K562 (cell line): ENCODE results near the gene HAT1. TPM values are rescaled to one million over a fixed set of nuclear protein-coding genes. Genes with fewer than 3 reads are reported as not detected.

Experiments used
- ATAC-seq: fragments of 200-7000 bp; cut with Tn5 transposase; 3 replicates; pipeline ENCODE4 v1.9.1; 2020; ENCODE audit warnings: moderate library complexity
- BruUV-seq: library from RNA; stranded (reverse); fragments of 400-500 nt; replicated peaks from 2 replicates; lab custom pipeline; 2021; lab: Mats Ljungman, UMichigan
- CTCF ChIA-PET: fragments of 300-600 bp; formaldehyde crosslinking; extraction: SDS; loops from one replicate; lab custom pipeline; 2021; ENCODE audit warnings: low intra/inter-chr PET ratio; lab: Yijun Ruan, JAX
- POLR2A ChIA-PET: fragments of 300-600, 350-650 bp; sonication (Branson Sonifier 250); formaldehyde crosslinking; extraction: SDS; loops from one replicate; lab custom pipeline; 2021; ENCODE audit warnings: antibody characterized with exemption, inconsistent platforms; lab: Yijun Ruan, JAX
- DNase-seq, 4 experiments: peaks; one replicate each; pipeline versions ENCODE4 v3.0.0 to v3.0.0-alpha.2; 2011 to 2018; ENCODE audit warnings: low spot score in 3 of 4, mixed read lengths in 3 of 4; ENCODE audit errors: extremely low read depth in 1 of 4
- FAIRE-seq: peaks from 2 replicates; lab custom pipeline; 2011; peaks lifted over from hg19 to GRCh38; lab: Jason Lieb, UNC
- H2AFZ ChIP-seq: 2 replicates; pipeline ENCODE4 v1.6.0; 2011; ENCODE audit warnings: low read depth, low read length, control low read depth, inconsistent platforms
- H3K27ac ChIP-seq: fragments of 200-600 bp; 3 replicates; pipeline ENCODE4 v1.8.0; 2011; ENCODE audit warnings: low read depth, mild to moderate bottlenecking, control low read depth, inconsistent platforms, low read length, moderate library complexity, mixed read lengths; ENCODE audit errors: extremely low read depth
- H3K27me3 ChIP-seq, 2 experiments: fragments of 300-600 bp in 1 of 2; 2 replicates in 1 of 2; 3 replicates in 1 of 2; pipeline versions ENCODE4 v1.6.0 to v1.8.0; 2011; ENCODE audit warnings: inconsistent platforms in 2 of 2, low read length in 2 of 2, mild to moderate bottlenecking in 1 of 2, mixed read lengths in 1 of 2, moderate library complexity in 1 of 2; ENCODE audit not compliant: control insufficient read depth in 2 of 2, insufficient read depth in 2 of 2
- H3K36me3 ChIP-seq: fragments of 300-600 bp; 3 replicates; pipeline ENCODE4 v1.8.0; 2011; ENCODE audit warnings: mild to moderate bottlenecking, low read length, inconsistent platforms; ENCODE audit not compliant: control insufficient read depth, insufficient read depth
- H3K4me1 ChIP-seq, 2 experiments: fragments of 200-600 bp in 1 of 2; replicated peaks in 1 of 2; 2 replicates in 1 of 2; 3 replicates in 1 of 2; pipeline versions ENCODE4 v1.5.1 to v1.8.0; 2011; ENCODE audit warnings: inconsistent platforms in 2 of 2, low read length in 2 of 2, mild to moderate bottlenecking in 1 of 2, mixed read lengths in 1 of 2, moderate library complexity in 1 of 2; ENCODE audit not compliant: control insufficient read depth in 2 of 2, insufficient read depth in 2 of 2
- H3K4me2 ChIP-seq: 2 replicates; pipeline ENCODE4 v1.6.1; 2011; ENCODE audit warnings: low read length, control low read depth, inconsistent platforms, mixed read lengths; ENCODE audit not compliant: insufficient read depth
- H3K4me3 ChIP-seq: fragments of 200-600 bp; sonication (generic), shearing (Covaris generic); 2 replicates; pipeline ENCODE4 v1.5.1; 2016; ENCODE audit warnings: control low read depth, inconsistent platforms
- H3K79me2 ChIP-seq: fragments of 200-600 bp; 3 replicates; pipeline ENCODE4 v1.8.0; 2011; ENCODE audit warnings: low read length, inconsistent platforms; ENCODE audit not compliant: control insufficient read depth, insufficient read depth
- H3K9ac ChIP-seq, 2 experiments: 2 replicates each; pipeline versions ENCODE4 v1.6.0 to v1.6.1; 2011; ENCODE audit warnings: low read depth in 2 of 2, low read length in 2 of 2, control low read depth in 1 of 2, inconsistent platforms in 1 of 2, mild to moderate bottlenecking in 1 of 2, mixed read lengths in 1 of 2; ENCODE audit not compliant: insufficient read depth in 1 of 2
- H3K9me1 ChIP-seq: one replicate; pipeline ENCODE4 v1.6.0; 2011; ENCODE audit warnings: inconsistent platforms, mild to moderate bottlenecking, low read length, moderate library complexity; ENCODE audit not compliant: control insufficient read depth, insufficient read depth
- H3K9me3 ChIP-seq: replicated peaks from 2 replicates; pipeline ENCODE4 v1.5.1; 2011; ENCODE audit warnings: low read depth, low read length, inconsistent platforms; ENCODE audit not compliant: control insufficient read depth, insufficient read depth
- H4K20me1 ChIP-seq: replicated peaks from 2 replicates; pipeline ENCODE4 v1.6.1; 2011; ENCODE audit warnings: low read length, inconsistent platforms, mixed read lengths; ENCODE audit not compliant: control insufficient read depth, insufficient read depth
- ATF7 ChIP-seq: fragments of 450-650 bp; IDR thresholded peaks from 2 replicates; pipeline ENCODE4 v1.7.1; 2014; ENCODE audit warnings: mild to moderate bottlenecking, moderate library complexity
- BCLAF1 ChIP-seq, 2 experiments: fragments of 450-650 bp in 1 of 2; IDR thresholded peaks; 2 replicates each; pipeline ENCODE4 v1.6.1; 2011 to 2017; ENCODE audit warnings: low read depth in 2 of 2, antibody characterized with exemption in 1 of 2, borderline replicate concordance in 1 of 2, low read length in 1 of 2, mild to moderate bottlenecking in 1 of 2, mixed read lengths in 1 of 2; ENCODE audit not compliant: control insufficient read depth in 1 of 2
- CBX1 ChIP-seq: sonication (generic); IDR thresholded peaks from 2 replicates; pipeline ENCODE4 v1.6.1; 2016; ENCODE audit warnings: antibody characterized with exemption, low read depth, mild to moderate bottlenecking
- CREB1 ChIP-seq, 2 experiments: sonication (generic) in 1 of 2; formaldehyde crosslinking in 1 of 2; IDR thresholded peaks; 2 replicates each; pipeline versions ENCODE4 v1.6.1 to v1.8.0; 2012 to 2022; ENCODE audit warnings: inconsistent platforms in 1 of 2, mild to moderate bottlenecking in 1 of 2, missing genetic modification reagents in 1 of 2, moderate library complexity in 1 of 2
- DDX20 ChIP-seq: fragments of 450-650 bp; IDR thresholded peaks from 2 replicates; pipeline ENCODE4 v1.6.1; 2016; ENCODE audit warnings: missing genetic modification characterization, low read depth, mild to moderate bottlenecking, missing compliant biosample characterization, moderate library complexity
- GATAD2B ChIP-seq: fragments of 450-650 bp; IDR thresholded peaks from 2 replicates; pipeline ENCODE4 v1.6.1; 2017; ENCODE audit warnings: mild to moderate bottlenecking, borderline replicate concordance
- HCFC1 ChIP-seq: IDR thresholded peaks from 2 replicates; pipeline ENCODE4 v1.6.1; 2012; ENCODE audit warnings: low read depth, low read length, improper control_type of control experiment
- ID3 ChIP-seq, 2 experiments: fragments of 250-450 bp in 1 of 2; fragments of 450-650 bp in 1 of 2; sonication (Bioruptor Pico) in 1 of 2; IDR thresholded peaks; 2 replicates each; pipeline versions ENCODE4 v1.6.1 to v1.8.0; 2016 to 2021; ENCODE audit warnings: mild to moderate bottlenecking in 2 of 2, moderate library complexity in 2 of 2, missing compliant biosample characterization in 1 of 2, missing genetic modification characterization in 1 of 2
- IRF9 ChIP-seq: fragments of 450-650 bp; IDR thresholded peaks from 2 replicates; pipeline ENCODE4 v1.6.1; 2016; ENCODE audit warnings: missing biosample characterization, missing genetic modification characterization
- KLF13 ChIP-seq: fragments of 450-650 bp; IDR thresholded peaks from 2 replicates; pipeline ENCODE4 v1.6.1; 2016; ENCODE audit warnings: missing genetic modification characterization, low read depth, mild to moderate bottlenecking, missing compliant biosample characterization, moderate library complexity, borderline replicate concordance
- POLR2AphosphoS5 ChIP-seq: IDR thresholded peaks from 2 replicates; pipeline ENCODE4 v1.6.1; 2011; ENCODE audit warnings: mild to moderate bottlenecking, low read depth, low read length, moderate library complexity; ENCODE audit not compliant: control insufficient read depth, insufficient read depth
- PPARD ChIP-seq: fragments of 250-450 bp; sonication (Bioruptor Pico); IDR thresholded peaks from 2 replicates; pipeline ENCODE4 v1.8.0; 2022; ENCODE audit warnings: inconsistent platforms, mild to moderate bottlenecking, moderate library complexity
- RFX5 ChIP-seq: IDR thresholded peaks from 2 replicates; pipeline ENCODE4 v1.6.1; 2011; ENCODE audit warnings: low read depth, mild to moderate bottlenecking, improper control_type of control experiment, low read length
- ZNF324 ChIP-seq: fragments of 250-450 bp; sonication (Bioruptor Pico); IDR thresholded peaks from 2 replicates; pipeline ENCODE4 v1.4.0; 2020; ENCODE audit warnings: mild to moderate bottlenecking
- ZNF384 ChIP-seq: IDR thresholded peaks from 2 replicates; pipeline ENCODE4 v1.6.1; 2012; ENCODE audit warnings: low read depth, low read length, improper control_type of control experiment
- ZNF507 ChIP-seq: conservative IDR thresholded peaks from 2 replicates; pipeline ENCODE4 v1.6.1; 2017; ENCODE audit warnings: missing genetic modification characterization, missing compliant biosample characterization
- WGBS: fragments of 100-300 bp; shearing (Covaris generic); methylation state at CpG from one replicate; pipeline ENCODE4 v1.1.6; 2016; ENCODE audit warnings: low coverage, mixed read lengths; ENCODE audit not compliant: insufficient coverage; ENCODE audit errors: missing lambda C conversion rate; 5-methylcytosine and 5-hydroxymethylcytosine counted together
- in situ Hi-C: fragments of 300-500 bp; cut with MboI; formaldehyde crosslinking; loops from 4 replicates; pipeline ENCODE4 v1.15.0; 2018; ENCODE audit warnings: inconsistent platforms, mixed read lengths
- intact Hi-C: fragments of 100-400 bp; cut with micrococcal nuclease; formaldehyde crosslinking; loops from 2 replicates; pipeline ENCODE4 v1.14.2; 2022
- polyA plus RNA-seq, 8 experiments: library from polyadenylated mRNA; depleted of rRNA in 4 of 8; stranded (reverse) in 5 of 8; unstranded in 3 of 8; fragments of >200 nt; fragmentation: Nextera tagmentation in 2 of 8; fragmentation: Illumina TruSeq in 1 of 8; extraction: Ambion mirVana in 2 of 8; extraction: Trizol in 1 of 8; gene quantifications; 2 replicates each; pipeline versions ENCODE4 v1.2.1 to v1.2.3, GENCODE V29; 2011 to 2014; ENCODE audit warnings: inconsistent platforms in 1 of 8, missing spikeins in 1 of 8
- total RNA-seq, 7 experiments: library from RNA; depleted of rRNA in 6 of 7; stranded (reverse); fragments of >200 nt in 6 of 7; fragmentation: Illumina TruSeq in 2 of 7; extraction: Trizol in 2 of 7; gene quantifications; 2 replicates each; pipeline versions ENCODE4 v1.2.1 to v1.2.3, GENCODE V29; 2011 to 2021; ENCODE audit warnings: low replicate concordance in 1 of 7

HAT1 gene
- total and polyA plus RNA-seq, 9 of the 15 experiments (the other 6 are each of a cell fraction or from before 2014, with no cell fraction given): 125 to 384 (median 244) TPM

- TF ChIP-seq GATAD2B: no peak
- no peak for TF ChIP-seq ZNF507 (tag)
- TF ChIP-seq POLR2AphosphoS5: no peak
- no peak for TF ChIP-seq KLF13 (tag)
- TF ChIP-seq RFX5: no peak
- TF ChIP-seq DDX20 (tag): no peak
- TF ChIP-seq IRF9 (tag): no peak
- no peak for TF ChIP-seq ZNF324 (CRISPR knock-in tag)
- no peak for TF ChIP-seq ATF7
- TF ChIP-seq PPARD (CRISPR knock-in tag): no peak
Observed at GRCh38 chr2:171921970-171922229, 361 bp upstream of the HAT1 start (continued).

- FAIRE-seq: no peak
- H3K9ac ChIP-seq: peak overlapping the region; percentile 98 to 99
- no TSS peak for BruUV-seq
- peak overlapping the region; percentile 68 for H3K4me3 ChIP-seq
- H3K27ac ChIP-seq: peak overlapping the region; percentile 97
- H3K4me1 ChIP-seq: peaks cover 13 to 14% of the 10 kb centered on the region in 2 experiments; a peak in 4 of 5 replicates
- in situ Hi-C loops (no loop called here), intact Hi-C loops (loop anchor here (2.0 to 10.0 kb wide), 6 partner anchors 28 to 198 kb away; partner anchors contain the start of genes DLX2 and SLC25A12)
- DNase-seq: peak in 1 of 4 experiments; percentile 73
- H3K36me3 ChIP-seq: peaks cover 41% of the 10 kb centered on the region
- peak overlapping the region; percentile 100 for H3K4me2 ChIP-seq
- H2AFZ ChIP-seq: peak overlapping the region; percentile 84
- H3K79me2 ChIP-seq: peaks cover 57% of the 10 kb centered on the region
- H3K27me3 ChIP-seq: no peaks in the 10 kb centered on the region
- POLR2A ChIA-PET: interaction anchor here (0.9 to 3.8 kb wide), 16 partner anchors 8 to 180 kb away, joined by 3 to 62 read pairs (median 4); partner anchors contain the start of genes DLX2 and SLC25A12
- no peaks in the 10 kb centered on the region for H3K9me1 ChIP-seq
- CTCF ChIA-PET: interaction anchor here (0.5 kb wide), 1 partner anchor 162 kb away, joined by 3 read pairs; the partner anchor contains the start of gene DLX1
- no peaks in the 10 kb centered on the region for H3K9me3 ChIP-seq
- WGBS: under 1% methylated on average over 13 of the region's 13 CpGs
- ATAC-seq: peak; percentile 79
- H4K20me1 ChIP-seq: no peaks in the 10 kb centered on the region
- TF ChIP-seq ZNF384 (peak; percentile 63), CBX1 (no peak), HCFC1 (peak; percentile 22; the same call in 1 of the 2 replicates), CREB1 (IDR thresholded peaks at IDR 0.05) (no peak), CREB1 (CRISPR knock-in tag; IDR thresholded peaks at IDR 0.05) (peak; percentile 19; the same call in 1 of the 2 replicates), ID3 (CRISPR knock-in tag; IDR thresholded peaks at IDR 0.05) (no peak), ID3 (tag; IDR thresholded peaks at IDR 0.05) (no peak), BCLAF1 (IDR thresholded peaks at IDR 0.05; ENCODE audit: borderline replicate concordance in 1 of 2, control insufficient read depth in 1 of 2, low read depth in 2 of 2, low read length in 1 of 2) (0 out of 4 replicates have a peak, but pooled peaks of 1 of the 2 experiments have one; percentile 63)
Observed at GRCh38 chr2:171923206-171923605, 945 bp downstream of the HAT1 start.
